ENCODE results near the gene KIF5A. TPM values are rescaled to one million over a fixed set of nuclear protein-coding genes. Genes with fewer than 3 reads are reported as not detected.

KIF5A gene
- total and polyA plus RNA-seq, 2 donors (not counting 1 experiment from before 2014, with no cell fraction given): 0.09 to 0.67 TPM

DNA sequence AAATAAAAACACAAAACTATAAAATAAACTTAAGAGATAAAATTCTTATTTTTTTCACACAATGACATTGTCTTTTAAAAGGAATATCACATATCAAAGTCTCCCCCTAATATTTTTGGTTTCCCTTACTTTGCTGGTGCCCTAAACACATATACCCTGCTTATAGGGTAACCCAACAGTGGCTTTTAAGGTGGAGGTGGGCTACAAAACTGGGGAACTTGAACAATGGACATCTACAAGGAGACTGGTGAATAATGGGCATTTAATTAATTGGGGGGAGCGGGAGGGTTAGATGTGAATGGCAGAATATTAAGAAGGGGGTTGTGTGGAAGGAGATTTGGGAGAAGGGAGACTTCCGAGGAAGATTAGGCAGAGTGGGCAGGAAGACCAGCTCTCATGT is 73.5 kb downstream of the KIF5A start:
- Histone ChIP-seq H3K36me3 (replicated peaks in 1 of 2; ENCODE audit: control extremely low read depth in 1 of 2, control insufficient read depth in 1 of 2, extremely low read depth in 1 of 2, insufficient read depth in 2 of 2, low read length in 1 of 2) (no peaks in the 10 kb centered on the region), H3K79me2 (ENCODE audit: control insufficient read depth, insufficient read depth, low read length) (no peaks in the 10 kb centered on the region), H4K20me1 (ENCODE audit: control insufficient read depth, insufficient read depth, low read length, poor library complexity, severe bottlenecking) (peaks cover 7% of the 10 kb centered on the region), H3K27ac (ENCODE audit: low read length in 2 of 2) (no peak overlapping the region), H3K27me3 (replicated peaks in 1 of 4; ENCODE audit: control extremely low read depth in 1 of 4, control insufficient read depth in 3 of 4, insufficient read depth in 4 of 4, low read length in 3 of 4) (peaks cover 0 to 96% (median 77%) of the 10 kb centered on the region in 4 experiments), H3K4me2 (replicated peaks; ENCODE audit: low read depth, low read length, poor library complexity, severe bottlenecking) (no peak overlapping the region), H3K9me3 (ENCODE audit: control extremely low read depth in 1 of 3, control insufficient read depth in 2 of 3, insufficient read depth in 1 of 3, low read length in 2 of 3) (peaks cover 0 to 19% (median 0%) of the 10 kb centered on the region in 3 donors), H3K4me3 (ENCODE audit: control extremely low read depth in 1 of 5, extremely low read depth in 1 of 5, insufficient read depth in 1 of 5, low read depth in 2 of 5, low read length in 4 of 5) (no peak overlapping the region), H3K4me1 (ENCODE audit: control insufficient read depth in 2 of 2, insufficient read depth in 2 of 2, low read length in 2 of 2) (peaks cover 42 to 59% of the 10 kb centered on the region in 2 donors), H2AFZ (ENCODE audit: insufficient read depth, low read depth, low read length, poor library complexity, severe bottlenecking) (no peak overlapping the region), H3K9ac (ENCODE audit: low read length) (no peak overlapping the region)
- intact Hi-C loops (cut with micrococcal nuclease): loop anchor here (5.0 kb wide), 2 partner anchors 101 to 146 kb away; partner anchors contain the start of genes ARHGAP9, DDIT3 and MBD6
- no peak for TF ChIP-seq EZH2 (IDR thresholded peaks at IDR 0.05; ENCODE audit: borderline replicate concordance, insufficient read depth, low read depth, low read length, poor library complexity, severe bottlenecking)
- TF ChIP-seq, protein P1, sequence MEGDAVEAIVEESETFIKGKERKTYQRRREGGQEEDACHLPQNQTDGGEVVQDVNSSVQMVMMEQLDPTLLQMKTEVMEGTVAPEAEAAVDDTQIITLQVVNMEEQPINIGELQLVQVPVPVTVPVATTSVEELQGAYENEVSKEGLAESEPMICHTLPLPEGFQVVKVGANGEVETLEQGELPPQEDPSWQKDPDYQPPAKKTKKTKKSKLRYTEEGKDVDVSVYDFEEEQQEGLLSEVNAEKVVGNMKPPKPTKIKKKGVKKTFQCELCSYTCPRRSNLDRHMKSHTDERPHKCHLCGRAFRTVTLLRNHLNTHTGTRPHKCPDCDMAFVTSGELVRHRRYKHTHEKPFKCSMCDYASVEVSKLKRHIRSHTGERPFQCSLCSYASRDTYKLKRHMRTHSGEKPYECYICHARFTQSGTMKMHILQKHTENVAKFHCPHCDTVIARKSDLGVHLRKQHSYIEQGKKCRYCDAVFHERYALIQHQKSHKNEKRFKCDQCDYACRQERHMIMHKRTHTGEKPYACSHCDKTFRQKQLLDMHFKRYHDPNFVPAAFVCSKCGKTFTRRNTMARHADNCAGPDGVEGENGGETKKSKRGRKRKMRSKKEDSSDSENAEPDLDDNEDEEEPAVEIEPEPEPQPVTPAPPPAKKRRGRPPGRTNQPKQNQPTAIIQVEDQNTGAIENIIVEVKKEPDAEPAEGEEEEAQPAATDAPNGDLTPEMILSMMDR (IDR thresholded peaks at IDR 0.05): no peak
- DNase-seq: no peak
- 63% methylated on average over 2 of the region's 2 CpGs for WGBS (ENCODE audit: insufficient coverage)
- Mint-ChIP-seq H3K4me3 (no peak overlapping the region), H3K9me3 (ENCODE audit: insufficient read depth) (no peaks in the 10 kb centered on the region), H3K27ac (no peak overlapping the region), H3K4me1 (peaks cover 46% of the 10 kb centered on the region), H3K27me3 (peaks cover 84% of the 10 kb centered on the region)
- POLR2A ChIA-PET: no interaction called here
- no peak for ATAC-seq (ENCODE audit: low read depth)
- CTCF ChIA-PET: interaction anchor here (1.3 to 3.3 kb wide), 3 partner anchors 11 to 48 kb away, joined by 3 to 17 read pairs (median 4); no protein-coding TSS in a partner anchor

DNA sequence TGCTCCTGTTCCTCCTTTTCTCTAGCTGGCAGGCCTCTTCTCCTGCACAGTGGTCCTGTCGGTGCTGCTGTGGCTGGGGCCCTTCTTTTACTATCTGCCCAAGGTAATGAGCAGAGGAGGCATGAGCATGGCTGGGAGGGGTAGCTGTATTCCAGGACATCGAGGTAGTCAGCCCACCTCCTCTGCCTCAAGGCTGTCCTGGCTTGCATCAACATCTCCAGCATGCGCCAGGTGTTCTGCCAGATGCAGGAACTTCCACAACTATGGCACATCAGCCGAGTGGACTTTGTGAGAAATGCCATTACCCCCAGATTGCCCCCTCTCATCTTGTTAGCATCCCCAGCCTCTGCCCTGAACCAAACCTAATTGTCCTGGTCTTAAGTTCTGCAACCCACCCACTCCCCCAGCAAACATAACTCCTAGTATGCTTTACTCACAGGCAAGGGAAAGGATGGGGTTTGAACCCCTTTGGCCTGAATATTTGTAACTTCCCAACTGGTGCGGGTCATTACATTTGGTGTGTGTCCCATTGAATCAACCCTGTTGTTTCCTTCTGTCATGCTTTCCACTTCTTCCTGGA is 74.1 kb downstream of the KIF5A start:
- ATAC-seq (ENCODE audit: low read depth): no peak
- POLR2A ChIA-PET: no interaction called here
- H3K4me3 Mint-ChIP-seq: no peak overlapping the region

More for the DNA sequence above, 74.1 kb downstream of the KIF5A start:
- TF ChIP-seq EZH2 (IDR thresholded peaks at IDR 0.05; ENCODE audit: borderline replicate concordance, insufficient read depth, low read depth, low read length, poor library complexity, severe bottlenecking): no peak
- TF ChIP-seq, protein P1 (IDR thresholded peaks at IDR 0.05): no peak
- H3K27me3 Mint-ChIP-seq: peaks cover 85% of the 10 kb centered on the region
- H3K27ac ChIP-seq (ENCODE audit: low read length in 2 of 2): no peak overlapping the region
- peaks cover 42 to 62% of the 10 kb centered on the region in 2 donors for H3K4me1 ChIP-seq (ENCODE audit: control insufficient read depth in 2 of 2, insufficient read depth in 2 of 2, low read length in 2 of 2)
- no peak overlapping the region for H3K4me2 ChIP-seq (replicated peaks; ENCODE audit: low read depth, low read length, poor library complexity, severe bottlenecking)
- no peak overlapping the region for H3K4me3 ChIP-seq (ENCODE audit: control extremely low read depth in 1 of 5, extremely low read depth in 1 of 5, insufficient read depth in 1 of 5, low read depth in 2 of 5, low read length in 4 of 5)
- peaks cover 0 to 99% (median 81%) of the 10 kb centered on the region in 4 experiments for H3K27me3 ChIP-seq (replicated peaks in 1 of 4; ENCODE audit: control extremely low read depth in 1 of 4, control insufficient read depth in 3 of 4, insufficient read depth in 4 of 4, low read length in 3 of 4)
- peaks cover 7% of the 10 kb centered on the region for H4K20me1 ChIP-seq (ENCODE audit: control insufficient read depth, insufficient read depth, low read length, poor library complexity, severe bottlenecking)
- H2AFZ ChIP-seq (ENCODE audit: insufficient read depth, low read depth, low read length, poor library complexity, severe bottlenecking): no peak overlapping the region
- H3K36me3 ChIP-seq (replicated peaks in 1 of 2; ENCODE audit: control extremely low read depth in 1 of 2, control insufficient read depth in 1 of 2, extremely low read depth in 1 of 2, insufficient read depth in 2 of 2, low read length in 1 of 2): no peaks in the 10 kb centered on the region
- no peak overlapping the region for H3K27ac Mint-ChIP-seq
- WGBS (ENCODE audit: insufficient coverage): 69% methylated on average over 4 of the region's 5 CpGs
- H3K79me2 ChIP-seq (ENCODE audit: control insufficient read depth, insufficient read depth, low read length): no peaks in the 10 kb centered on the region
- no peaks in the 10 kb centered on the region for H3K9me3 Mint-ChIP-seq (ENCODE audit: insufficient read depth)
- CTCF ChIA-PET: interaction anchor here (1.2 to 3.3 kb wide), 3 partner anchors 38 to 165 kb away, joined by 4 to 17 read pairs (median 5); partner anchors contain the start of gene GLI1
- intact Hi-C loops (cut with micrococcal nuclease): loop anchor here (5.0 kb wide), 2 partner anchors 102 to 147 kb away; partner anchors contain the start of genes ARHGAP9, DDIT3 and MBD6
- H3K9me3 ChIP-seq (ENCODE audit: control extremely low read depth in 1 of 3, control insufficient read depth in 2 of 3, insufficient read depth in 1 of 3, low read length in 2 of 3): peaks cover 0 to 23% (median 0%) of the 10 kb centered on the region in 3 donors
- DNase-seq: no peak
- H3K4me1 Mint-ChIP-seq: peaks cover 44% of the 10 kb centered on the region
- H3K9ac ChIP-seq (ENCODE audit: low read length): no peak overlapping the region
